WTC11 (cell line): ENCODE results near the gene KIF3C.

ENCODE experiments used
- ATF2 ChIP-seq: sonication (generic); formaldehyde crosslinking; IDR thresholded peaks from 2 replicates; pipeline ENCODE4 v1.8.1; 2022; ENCODE audit warnings: low read depth, missing genetic modification reagents, borderline replicate concordance
- GABPB1 ChIP-seq: sonication (generic); formaldehyde crosslinking; IDR thresholded peaks from 2 replicates; pipeline ENCODE4 v1.8.1; 2023; ENCODE audit warnings: mild to moderate bottlenecking, missing genetic modification reagents
- HMGXB4 ChIP-seq: sonication (generic); formaldehyde crosslinking; IDR thresholded peaks from 2 replicates; pipeline ENCODE4 v1.8.1; 2023; ENCODE audit warnings: mild to moderate bottlenecking, moderate library complexity, missing genetic modification reagents
- JAZF1 ChIP-seq: fragments of 250-450 bp; sonication (Bioruptor Pico); IDR thresholded peaks from 2 replicates; pipeline ENCODE4 v1.9.0; 2021; ENCODE audit warnings: moderate library complexity, mild to moderate bottlenecking, inconsistent platforms
- MLX ChIP-seq: sonication (generic); formaldehyde crosslinking; IDR thresholded peaks from 2 replicates; pipeline ENCODE4 v1.8.1; 2023; ENCODE audit warnings: mild to moderate bottlenecking, missing genetic modification reagents, moderate library complexity
- NFE2L1 ChIP-seq: sonication (generic); formaldehyde crosslinking; IDR thresholded peaks from 2 replicates; pipeline ENCODE4 v1.8.1; 2023; ENCODE audit warnings: missing genetic modification reagents
- PREB ChIP-seq: sonication (generic); formaldehyde crosslinking; IDR thresholded peaks from 2 replicates; pipeline ENCODE4 v1.8.1; 2022; ENCODE audit warnings: mild to moderate bottlenecking, missing genetic modification reagents, moderate library complexity, borderline replicate concordance
- SMAD3 ChIP-seq: sonication (generic); formaldehyde crosslinking; IDR thresholded peaks from 2 replicates; pipeline ENCODE4 v1.8.0; 2022; ENCODE audit warnings: missing genetic modification reagents, mild to moderate bottlenecking, borderline replicate concordance
- TP53 ChIP-seq: sonication (generic); formaldehyde crosslinking; IDR thresholded peaks from 2 replicates; pipeline ENCODE4 v1.8.1; 2023; ENCODE audit warnings: mild to moderate bottlenecking, missing genetic modification reagents
- ZBTB21 ChIP-seq: sonication (generic); formaldehyde crosslinking; IDR thresholded peaks from 2 replicates; pipeline ENCODE4 v1.8.1; 2023; ENCODE audit warnings: mild to moderate bottlenecking, missing genetic modification reagents, borderline replicate concordance
- ZNF121 ChIP-seq: sonication (generic); formaldehyde crosslinking; IDR thresholded peaks from 2 replicates; pipeline ENCODE4 v1.8.0; 2023; ENCODE audit warnings: missing genetic modification reagents
- TF ChIP-seq, protein P1 (sequence below): fragments of 200-600 bp; IDR thresholded peaks from 2 replicates; pipeline ENCODE4 v1.8.0; 2022; ENCODE audit warnings: antibody characterized with exemption
- TF ChIP-seq, protein P2 (sequence below): sonication (generic); formaldehyde crosslinking; IDR thresholded peaks from 2 replicates; pipeline ENCODE4 v1.8.0; 2023; ENCODE audit warnings: missing genetic modification reagents
- TF ChIP-seq, protein P3 (sequence below): sonication (generic); formaldehyde crosslinking; IDR thresholded peaks from 2 replicates; pipeline ENCODE4 v1.8.1; 2023; ENCODE audit warnings: mild to moderate bottlenecking, missing genetic modification reagents, moderate library complexity

- TF ChIP-seq, protein P1, sequence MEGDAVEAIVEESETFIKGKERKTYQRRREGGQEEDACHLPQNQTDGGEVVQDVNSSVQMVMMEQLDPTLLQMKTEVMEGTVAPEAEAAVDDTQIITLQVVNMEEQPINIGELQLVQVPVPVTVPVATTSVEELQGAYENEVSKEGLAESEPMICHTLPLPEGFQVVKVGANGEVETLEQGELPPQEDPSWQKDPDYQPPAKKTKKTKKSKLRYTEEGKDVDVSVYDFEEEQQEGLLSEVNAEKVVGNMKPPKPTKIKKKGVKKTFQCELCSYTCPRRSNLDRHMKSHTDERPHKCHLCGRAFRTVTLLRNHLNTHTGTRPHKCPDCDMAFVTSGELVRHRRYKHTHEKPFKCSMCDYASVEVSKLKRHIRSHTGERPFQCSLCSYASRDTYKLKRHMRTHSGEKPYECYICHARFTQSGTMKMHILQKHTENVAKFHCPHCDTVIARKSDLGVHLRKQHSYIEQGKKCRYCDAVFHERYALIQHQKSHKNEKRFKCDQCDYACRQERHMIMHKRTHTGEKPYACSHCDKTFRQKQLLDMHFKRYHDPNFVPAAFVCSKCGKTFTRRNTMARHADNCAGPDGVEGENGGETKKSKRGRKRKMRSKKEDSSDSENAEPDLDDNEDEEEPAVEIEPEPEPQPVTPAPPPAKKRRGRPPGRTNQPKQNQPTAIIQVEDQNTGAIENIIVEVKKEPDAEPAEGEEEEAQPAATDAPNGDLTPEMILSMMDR, result no peak
- TF ChIP-seq HMGXB4 (CRISPR knock-in tag), result no peak
- no peak for TF ChIP-seq GABPB1
- TF ChIP-seq JAZF1 (CRISPR knock-in tag), result no peak
- no peak for TF ChIP-seq ZBTB21
- TF ChIP-seq, protein P2, sequence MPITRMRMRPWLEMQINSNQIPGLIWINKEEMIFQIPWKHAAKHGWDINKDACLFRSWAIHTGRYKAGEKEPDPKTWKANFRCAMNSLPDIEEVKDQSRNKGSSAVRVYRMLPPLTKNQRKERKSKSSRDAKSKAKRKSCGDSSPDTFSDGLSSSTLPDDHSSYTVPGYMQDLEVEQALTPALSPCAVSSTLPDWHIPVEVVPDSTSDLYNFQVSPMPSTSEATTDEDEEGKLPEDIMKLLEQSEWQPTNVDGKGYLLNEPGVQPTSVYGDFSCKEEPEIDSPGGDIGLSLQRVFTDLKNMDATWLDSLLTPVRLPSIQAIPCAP (CRISPR knock-in tag), result no peak
- TF ChIP-seq SMAD3 (CRISPR knock-in tag), result no peak
- no peak for TF ChIP-seq ATF2 (CRISPR knock-in tag)
- no peak for TF ChIP-seq NFE2L1 (CRISPR knock-in tag)
- no peak for TF ChIP-seq ZNF121 (CRISPR knock-in tag)
- no peak for TF ChIP-seq TP53 (CRISPR knock-in tag)
- TF ChIP-seq, protein P3, sequence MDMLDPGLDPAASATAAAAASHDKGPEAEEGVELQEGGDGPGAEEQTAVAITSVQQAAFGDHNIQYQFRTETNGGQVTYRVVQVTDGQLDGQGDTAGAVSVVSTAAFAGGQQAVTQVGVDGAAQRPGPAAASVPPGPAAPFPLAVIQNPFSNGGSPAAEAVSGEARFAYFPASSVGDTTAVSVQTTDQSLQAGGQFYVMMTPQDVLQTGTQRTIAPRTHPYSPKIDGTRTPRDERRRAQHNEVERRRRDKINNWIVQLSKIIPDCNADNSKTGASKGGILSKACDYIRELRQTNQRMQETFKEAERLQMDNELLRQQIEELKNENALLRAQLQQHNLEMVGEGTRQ, result no peak
- TF ChIP-seq PREB (CRISPR knock-in tag), result no peak
- no peak for TF ChIP-seq MLX (CRISPR knock-in tag)
Measured at GRCh38 chr2:25887624-25888242, 94.6 kb downstream of the KIF3C start.
